Keratinocyte (primary cell): ENCODE measurements around the gene NEUROG3. TPM values are rescaled to one million over a fixed set of nuclear protein-coding genes. Genes with fewer than 3 reads are reported as not detected.

Experiments used
- DNase-seq: peaks from one replicate; pipeline ENCODE4 v3.0.0-alpha.2; 2011; ENCODE audit warnings: low read depth, missing footprints, low spot score
- FAIRE-seq: peaks from 2 replicates; lab custom pipeline; 2011; peaks lifted over from hg19 to GRCh38; lab: Jason Lieb, UNC
- H2AFZ ChIP-seq: 2 replicates; pipeline ENCODE4 v1.6.0; 2012; ENCODE audit warnings: low read length, control low read depth, inconsistent platforms; ENCODE audit not compliant: control insufficient read depth
- H3K27ac ChIP-seq: 2 replicates; pipeline ENCODE4 v1.5.1; 2011; ENCODE audit warnings: low read length; ENCODE audit not compliant: control insufficient read depth, insufficient read depth
- H3K27me3 ChIP-seq: 3 replicates; pipeline ENCODE4 v1.6.0; 2011; ENCODE audit warnings: low read length; ENCODE audit not compliant: control insufficient read depth, insufficient read depth; ENCODE audit errors: extremely low read depth
- H3K36me3 ChIP-seq, 2 experiments: 2 replicates in 1 of 2; 3 replicates in 1 of 2; pipeline ENCODE4 v1.5.1; 2011; ENCODE audit warnings: low read length in 2 of 2, mild to moderate bottlenecking in 1 of 2; ENCODE audit not compliant: control insufficient read depth in 2 of 2, insufficient read depth in 2 of 2; ENCODE audit errors: extremely low read depth in 1 of 2
- H3K4me1 ChIP-seq: 3 replicates; pipeline ENCODE4 v1.5.1; 2011; ENCODE audit warnings: low read length; ENCODE audit not compliant: control insufficient read depth, insufficient read depth; ENCODE audit errors: extremely low read depth
- H3K4me2 ChIP-seq: 3 replicates; pipeline ENCODE4 v1.6.0; 2011; ENCODE audit warnings: low read depth, low read length; ENCODE audit not compliant: control insufficient read depth, insufficient read depth; ENCODE audit errors: extremely low read depth
- H3K4me3 ChIP-seq, 3 experiments: fragments of 200-600 bp in 1 of 3; sonication (generic) in 1 of 3; 2 replicates in 2 of 3; 3 replicates in 1 of 3; pipeline ENCODE4 v1.5.1; 2011 to 2016; ENCODE audit warnings: low read length in 3 of 3, mild to moderate bottlenecking in 3 of 3, control low read depth in 2 of 3, inconsistent platforms in 1 of 3, low read depth in 1 of 3, mixed read lengths in 1 of 3, mixed run types in 1 of 3, moderate library complexity in 1 of 3; ENCODE audit not compliant: control insufficient read depth in 2 of 3, insufficient read depth in 2 of 3; ENCODE audit errors: extremely low read depth in 1 of 3
- H3K79me2 ChIP-seq: 2 replicates; pipeline ENCODE4 v1.6.0; 2012; ENCODE audit warnings: low read length; ENCODE audit not compliant: control insufficient read depth, insufficient read depth
- H3K9ac ChIP-seq: 3 replicates; pipeline ENCODE4 v1.6.0; 2011; ENCODE audit warnings: low read length; ENCODE audit not compliant: control insufficient read depth, insufficient read depth; ENCODE audit errors: extremely low read depth
- H3K9me1 ChIP-seq: 3 replicates; pipeline ENCODE4 v1.6.0; 2011; ENCODE audit warnings: low read length; ENCODE audit not compliant: control insufficient read depth, insufficient read depth; ENCODE audit errors: extremely low read depth
- H3K9me3 ChIP-seq: 2 replicates; pipeline ENCODE4 v1.5.1; 2012; ENCODE audit warnings: low read depth, low read length; ENCODE audit not compliant: control insufficient read depth
- H4K20me1 ChIP-seq: 3 replicates; pipeline ENCODE4 v1.6.0; 2011; ENCODE audit warnings: low read length; ENCODE audit not compliant: control insufficient read depth, insufficient read depth; ENCODE audit errors: extremely low read depth
- EZH2 ChIP-seq: IDR thresholded peaks from one replicate; pipeline ENCODE4 v1.6.1; 2012; ENCODE audit warnings: inconsistent platforms, mild to moderate bottlenecking, low read length, moderate library complexity
- dilution Hi-C: fragments of 300-500 bp; cut with MboI; formaldehyde crosslinking; loops from one replicate; pipeline ENCODE4 v1.7.0; 2020; ENCODE audit warnings: low sequenced_read_pairs; ENCODE audit not compliant: extremely low pct_ligation_motif_present
- polyA plus RNA-seq, 5 experiments: library from polyadenylated mRNA; depleted of rRNA in 3 of 5; stranded (reverse) in 3 of 5; stranded (forward) in 1 of 5; unstranded in 1 of 5; fragments of >200 nt; gene quantifications; 1 replicate in 1 of 5; 2 replicates in 3 of 5; 3 replicates in 1 of 5; pipeline versions ENCODE4 v1.2.1 to v1.2.3, GENCODE V29; 2011 to 2012; ENCODE audit warnings: missing spikeins in 2 of 5, low read depth in 1 of 5, low replicate concordance in 1 of 5
- TF ChIP-seq, protein P1 (sequence below), 3 experiments: IDR thresholded peaks in 1 of 3; conservative IDR thresholded peaks in 1 of 3; optimal IDR thresholded peaks in 1 of 3; 2 replicates in 2 of 3; 3 replicates in 1 of 3; pipeline versions ENCODE3 to v1.5.1; 2011; ENCODE audit warnings: low read length in 3 of 3, mild to moderate bottlenecking in 3 of 3, moderate library complexity in 2 of 3, control low read depth in 1 of 3, inconsistent platforms in 1 of 3; ENCODE audit not compliant: insufficient read depth in 2 of 3; ENCODE audit errors: extremely low read depth in 1 of 3

NEUROG3 gene
- polyA plus RNA-seq, 1 donor (not counting 4 experiments of a cell fraction or from before 2014, with no cell fraction given): not detected

GRCh38 chr10:69584624-69585023, 11.4 kb upstream of the NEUROG3 start:
- H3K9ac ChIP-seq: no peak overlapping the region
- no peak overlapping the region for H3K27ac ChIP-seq
- H2AFZ ChIP-seq: no peak overlapping the region
- no peak overlapping the region for H3K4me3 ChIP-seq
- TF ChIP-seq EZH2: no peak
- TF ChIP-seq, protein P1, sequence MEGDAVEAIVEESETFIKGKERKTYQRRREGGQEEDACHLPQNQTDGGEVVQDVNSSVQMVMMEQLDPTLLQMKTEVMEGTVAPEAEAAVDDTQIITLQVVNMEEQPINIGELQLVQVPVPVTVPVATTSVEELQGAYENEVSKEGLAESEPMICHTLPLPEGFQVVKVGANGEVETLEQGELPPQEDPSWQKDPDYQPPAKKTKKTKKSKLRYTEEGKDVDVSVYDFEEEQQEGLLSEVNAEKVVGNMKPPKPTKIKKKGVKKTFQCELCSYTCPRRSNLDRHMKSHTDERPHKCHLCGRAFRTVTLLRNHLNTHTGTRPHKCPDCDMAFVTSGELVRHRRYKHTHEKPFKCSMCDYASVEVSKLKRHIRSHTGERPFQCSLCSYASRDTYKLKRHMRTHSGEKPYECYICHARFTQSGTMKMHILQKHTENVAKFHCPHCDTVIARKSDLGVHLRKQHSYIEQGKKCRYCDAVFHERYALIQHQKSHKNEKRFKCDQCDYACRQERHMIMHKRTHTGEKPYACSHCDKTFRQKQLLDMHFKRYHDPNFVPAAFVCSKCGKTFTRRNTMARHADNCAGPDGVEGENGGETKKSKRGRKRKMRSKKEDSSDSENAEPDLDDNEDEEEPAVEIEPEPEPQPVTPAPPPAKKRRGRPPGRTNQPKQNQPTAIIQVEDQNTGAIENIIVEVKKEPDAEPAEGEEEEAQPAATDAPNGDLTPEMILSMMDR (optimal IDR thresholded peaks at IDR 0.05 in 1 of 3, IDR thresholded peaks at IDR 0.05 in 1 of 3, conservative IDR thresholded peaks at IDR 0.05 in 1 of 3; ENCODE audit: extremely low read depth in 1 of 3, insufficient read depth in 2 of 3, low read length in 3 of 3): no peak
- peaks cover 16% of the 10 kb centered on the region for H3K27me3 ChIP-seq
- H3K9me3 ChIP-seq: no peaks in the 10 kb centered on the region
- no peak overlapping the region for H3K4me2 ChIP-seq
- dilution Hi-C loops: no loop called here
- FAIRE-seq (no peak), DNase-seq (no peak)
- H3K4me1 ChIP-seq: peaks cover 7% of the 10 kb centered on the region
- no peaks in the 10 kb centered on the region for H4K20me1 ChIP-seq
- H3K9me1 ChIP-seq: no peaks in the 10 kb centered on the region
- H3K36me3 ChIP-seq: no peaks in the 10 kb centered on the region
- no peaks in the 10 kb centered on the region for H3K79me2 ChIP-seq

DNA sequence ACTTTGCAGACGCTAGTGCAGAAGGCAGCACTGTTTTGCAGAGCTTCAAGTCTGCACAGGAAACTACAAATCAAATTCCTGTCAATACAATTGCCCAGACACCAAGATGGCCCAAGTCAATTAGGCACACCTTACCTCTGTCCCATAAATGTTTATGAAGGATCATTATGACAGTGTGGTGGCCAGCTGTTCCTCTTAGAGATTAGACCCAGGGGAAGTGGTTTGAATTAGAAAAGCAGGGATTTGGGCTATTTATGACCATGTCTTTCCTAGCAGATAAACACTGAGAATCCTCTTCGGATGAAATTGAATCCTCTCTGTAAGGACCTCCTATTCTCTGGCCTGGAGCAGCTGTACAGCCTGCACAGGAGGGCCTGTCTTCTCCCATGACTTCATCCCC, 9.9 kb upstream of the NEUROG3 start:
- Histone ChIP-seq H3K4me2 (no peak overlapping the region), H3K27ac (no peak overlapping the region), H3K36me3 (no peaks in the 10 kb centered on the region), H3K79me2 (no peaks in the 10 kb centered on the region), H2AFZ (no peak overlapping the region), H3K9me3 (no peaks in the 10 kb centered on the region), H3K9me1 (no peaks in the 10 kb centered on the region), H3K9ac (no peak overlapping the region), H3K4me3 (no peak overlapping the region), H4K20me1 (no peaks in the 10 kb centered on the region), H3K27me3 (peaks cover 31% of the 10 kb centered on the region), H3K4me1 (no peaks in the 10 kb centered on the region)
- dilution Hi-C loops: no loop called here
- FAIRE-seq (no peak), DNase-seq (no peak)
- TF ChIP-seq, protein P1 (optimal IDR thresholded peaks at IDR 0.05 in 1 of 3, IDR thresholded peaks at IDR 0.05 in 1 of 3, conservative IDR thresholded peaks at IDR 0.05 in 1 of 3; ENCODE audit: extremely low read depth in 1 of 3, insufficient read depth in 2 of 3, low read length in 3 of 3): no peak
- TF ChIP-seq EZH2: no peak
